Right lobe of liver (tissue), 6 donors: Measurements from ENCODE around the gene DDX51. TPM values are rescaled to one million over a fixed set of nuclear protein-coding genes. Genes with fewer than 3 reads are reported as not detected.

Experiments
- ATAC-seq, 4 donors: fragments of 200-7000 bp; cut with Tn5 transposase; one replicate each; pipeline ENCODE4 v1.9.1; 2020; ENCODE audit warnings: mild to moderate bottlenecking in 4 of 4, moderate library complexity in 4 of 4
- DNase-seq, 3 donors: peaks; one replicate each; pipeline ENCODE4 v3.0.0-alpha.2; 2020
- H3K27ac ChIP-seq, 3 donors: fragments of 200-600 bp; one replicate each; pipeline ENCODE4 v1.8.0; 2022
- H3K27me3 ChIP-seq, 2 donors: fragments of 200-600 bp; one replicate each; pipeline ENCODE4 v1.8.0; 2022
- H3K36me3 ChIP-seq, 4 donors: fragments of 200-600 bp; sonication (generic) in 1 of 4; one replicate each; pipeline versions ENCODE4 v1.5.1 to v1.8.0; 2017 to 2022; ENCODE audit warnings: control low read depth in 1 of 4
- H3K4me1 ChIP-seq, 4 donors: fragments of 200-600 bp; sonication (generic) in 1 of 4; one replicate each; pipeline versions ENCODE4 v1.5.1 to v1.8.0; 2017 to 2022; ENCODE audit warnings: control low read depth in 1 of 4
- H3K4me3 ChIP-seq, 3 donors: fragments of 200-600 bp; one replicate each; pipeline ENCODE4 v1.8.0; 2022
- H3K9me3 ChIP-seq, 4 donors: fragments of 200-600 bp; sonication (generic) in 1 of 4; one replicate each; pipeline versions ENCODE4 v1.5.1 to v1.8.0; 2017 to 2022; ENCODE audit warnings: control low read depth in 1 of 4
- CTCF ChIP-seq, 4 donors: fragments of 200-600 bp in 3 of 4; fragments of 450-650 bp in 1 of 4; IDR thresholded peaks; one replicate each; pipeline versions ENCODE4 v1.5.1 to v1.8.0; 2016 to 2022; ENCODE audit warnings: antibody characterized with exemption in 4 of 4, mild to moderate bottlenecking in 2 of 4
- POLR2A ChIP-seq: fragments of 450-650 bp; IDR thresholded peaks from one replicate; pipeline ENCODE4 v1.6.1; 2017; ENCODE audit warnings: antibody characterized with exemption, mild to moderate bottlenecking
- WGBS: methylation state at CpG from one replicate; pipeline ENCODE4 v1.1.6; 2018; ENCODE audit warnings: low coverage, low lambda C conversion rate; ENCODE audit not compliant: insufficient coverage; ENCODE audit errors: missing lambda C conversion rate; 5-methylcytosine and 5-hydroxymethylcytosine counted together
- intact Hi-C, 2 donors: fragments of 100-400 bp; cut with DNase I; formaldehyde crosslinking; loops; one replicate each; pipeline versions ENCODE4 v1.11.2 to v1.14.1; 2022
- total RNA-seq, 6 experiments: library from RNA; depleted of rRNA in 2 of 6; stranded (reverse); fragments of >200 nt in 2 of 6; fragmentation: NEBNext Ultra II Directional in 3 of 6; extraction: Animal tissue kit (Norgen Biotek cat#: 25700) in 3 of 6; gene quantifications; one replicate each; pipeline versions ENCODE4 v1.1.0 to v1.2.4, GENCODE V29; 2016 to 2023
- donor health status: DM: no; HTN: yes; CAD: no.
- donor health status: DM: no; HTN: no; CAD: no.
- donor health status: DM: no; HTN: no; CAD: no.
- donor health status: DM: no; HTN: yes; CAD: no.
- donor health status: DM: no; HTN: yes; CAD: no.

Gene DDX51
- total RNA-seq, 6 experiments from 2014 or later, result 4.2 to 9.0 (median 5.2) TPM

GRCh38 chr12:132102297-132102696 lies 41.8 kb downstream of the DDX51 start:
- ATAC-seq, result peak in 1 of 4 donors; percentile 27
- Histone ChIP-seq H3K36me3 (peaks cover 0 to 10% (median under 1%) of the 10 kb centered on the region in 4 donors), H3K4me1 (no peaks in the 10 kb centered on the region), H3K27ac (no peak overlapping the region), H3K9me3 (no peaks in the 10 kb centered on the region), H3K27me3 (no peaks in the 10 kb centered on the region), H3K4me3 (no peak overlapping the region)
- intact Hi-C loops, result no loop called here
- TF ChIP-seq POLR2A (no peak), CTCF (IDR thresholded peaks at IDR 0.05) (no peak)
- WGBS, result 89% methylated on average over 9 of the region's 9 CpGs
- no peak for DNase-seq

- Histone ChIP-seq H3K4me3 (no peak overlapping the region), H3K27me3 (no peaks in the 10 kb centered on the region), H3K36me3 (peaks cover 0 to 21% (median under 1%) of the 10 kb centered on the region in 4 donors), H3K4me1 (no peaks in the 10 kb centered on the region), H3K27ac (no peak overlapping the region), H3K9me3 (no peaks in the 10 kb centered on the region)
- WGBS, result no CpG with 5 or more reads among the region's 13 CpGs
- intact Hi-C loops, result no loop called here
- DNase-seq, result no peak
- ATAC-seq, result peak in 2 of 4 donors; percentile 13 to 16
- TF ChIP-seq CTCF (IDR thresholded peaks at IDR 0.05) (no peak), POLR2A (no peak)
Measured at GRCh38 chr12:132100306-132101065, 43.6 kb downstream of the DDX51 start.

DNA sequence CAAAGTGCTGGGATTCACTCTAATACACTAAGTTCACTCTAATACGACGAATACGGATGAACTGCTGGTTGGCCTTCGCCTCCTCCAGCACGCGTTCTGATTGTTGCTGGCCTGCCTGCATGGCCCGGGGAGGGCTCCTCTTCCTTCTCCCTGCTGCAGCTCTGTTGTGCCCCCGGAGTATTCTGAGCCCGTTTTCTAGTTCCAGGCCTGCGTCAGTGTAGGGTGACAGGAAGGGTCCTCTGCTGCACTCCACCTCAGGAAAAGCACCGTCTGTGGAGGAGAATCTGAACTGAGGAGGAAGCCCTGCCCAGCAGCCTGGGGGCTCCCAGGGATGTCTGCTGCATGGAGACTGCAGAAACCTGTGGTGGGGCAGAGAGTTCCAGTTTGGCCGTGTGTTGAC lies 44.4 kb downstream of the DDX51 start:
- TF ChIP-seq CTCF (IDR thresholded peaks at IDR 0.05), result no peak
- peaks cover 0 to 21% (median under 1%) of the 10 kb centered on the region in 4 donors for H3K36me3 ChIP-seq
- 100% methylated on average over 7 of the region's 12 CpGs for WGBS
- H3K4me3 ChIP-seq, result no peak overlapping the region
- no peak overlapping the region for H3K27ac ChIP-seq
- no peaks in the 10 kb centered on the region for H3K27me3 ChIP-seq
- no peaks in the 10 kb centered on the region for H3K4me1 ChIP-seq
- no peak for DNase-seq
- no peak for ATAC-seq
- H3K9me3 ChIP-seq, result no peaks in the 10 kb centered on the region
- intact Hi-C loops, result no loop called here

DNA sequence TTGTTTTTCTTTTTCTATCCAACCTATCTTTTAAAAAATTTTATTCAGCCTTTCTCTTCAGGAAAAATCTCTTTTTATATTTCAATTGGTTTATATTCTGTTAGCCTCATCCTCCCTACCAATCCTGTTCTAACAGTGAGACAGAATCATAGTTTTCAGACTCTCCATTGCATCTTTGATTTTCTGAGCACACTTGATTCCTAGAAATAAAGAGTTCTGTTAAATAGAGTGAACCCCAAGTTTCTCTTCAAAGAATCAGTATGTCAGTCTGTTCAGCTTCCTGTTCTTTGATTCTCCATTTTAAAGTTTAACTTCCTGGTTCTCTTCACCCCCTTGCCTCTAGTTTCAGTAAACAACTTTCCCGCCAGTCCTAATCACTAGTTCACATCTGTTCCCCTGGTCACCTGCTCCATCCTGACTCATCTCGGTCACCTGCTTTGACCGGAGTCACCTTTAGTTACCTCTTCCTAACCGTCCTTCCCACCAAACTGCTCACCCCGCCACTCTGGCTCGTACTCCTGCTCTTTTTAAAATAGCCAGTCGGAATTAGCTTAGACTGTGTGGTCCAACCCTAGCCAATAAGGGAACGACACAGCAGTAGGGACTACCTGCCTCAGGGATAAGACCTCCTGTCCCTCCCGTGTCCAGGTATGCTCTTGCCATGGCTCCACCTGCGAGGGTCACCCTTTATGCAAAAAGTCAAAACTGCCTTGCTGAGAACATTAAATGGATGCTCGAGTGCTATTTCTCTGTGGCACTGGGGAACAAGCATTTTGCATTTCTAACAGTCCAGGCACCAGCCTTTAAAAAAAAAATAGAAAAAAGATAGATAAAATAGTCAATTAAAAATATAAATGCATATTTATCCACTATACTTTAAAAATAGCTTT lies 48.4 kb downstream of the DDX51 start:
- Histone ChIP-seq H3K27ac (no peak overlapping the region), H3K36me3 (peaks cover 0 to 29% (median 5%) of the 10 kb centered on the region in 4 donors), H3K4me1 (no peaks in the 10 kb centered on the region), H3K4me3 (no peak overlapping the region), H3K27me3 (no peaks in the 10 kb centered on the region), H3K9me3 (no peaks in the 10 kb centered on the region)
- DNase-seq (no peak), ATAC-seq (peak in 1 of 4 donors; percentile 66)
- intact Hi-C loops, result no loop called here
- WGBS, result 83% methylated on average over 11 of the region's 11 CpGs
- TF ChIP-seq POLR2A, result no peak
- no peak for TF ChIP-seq CTCF (IDR thresholded peaks at IDR 0.05)
